Hematopoietic multipotent progenitor cell treated with erythropoietin and hydrocortisone succinate and interleukin-3 and kit ligand, for 6 days (in vitro differentiated cells): ENCODE results near the gene DBNL.

Experiments
- DNase-seq: peaks from one replicate; pipeline ENCODE4 v3.0.0-alpha.2; 2015

Gene DBNL

GRCh38 chr7:44045226-44046014 is 918 bp downstream of the DBNL start:
- peak; percentile 77 for DNase-seq

- peak; percentile 41 for DNase-seq
These were observed 2.0 kb downstream of the DBNL start for GRCh38 chr7:44046321-44047061.

- DNase-seq: no peak
These were observed 3.7 kb downstream of the DBNL start for GRCh38 chr7:44048031-44048795.

GRCh38 chr7:44050121-44050914 is 5.8 kb downstream of the DBNL start:
- DNase-seq: no peak

GRCh38 chr7:44050915-44051560 is 6.5 kb downstream of the DBNL start:
- DNase-seq: peak; percentile 0

- DNase-seq: no peak
These were observed 7.2 kb downstream of the DBNL start for GRCh38 chr7:44051611-44052220.

- no peak for DNase-seq
These were observed 8.4 kb downstream of the DBNL start for GRCh38 chr7:44052771-44053365.

- no peak for DNase-seq
These were observed 12.2 kb downstream of the DBNL start for GRCh38 chr7:44056681-44057080.

GRCh38 chr7:44057181-44057848 is 12.8 kb downstream of the DBNL start:
- DNase-seq: no peak

GRCh38 chr7:44057849-44058758 is 13.6 kb downstream of the DBNL start:
- no peak for DNase-seq

- DNase-seq: no peak
These were observed 14.3 kb downstream of the DBNL start for GRCh38 chr7:44058759-44059218.

- DNase-seq: no peak
These were observed 15.0 kb downstream of the DBNL start for GRCh38 chr7:44059219-44060090.

GRCh38 chr7:44060091-44060947 is 15.8 kb downstream of the DBNL start:
- DNase-seq: no peak

- DNase-seq: no peak
These were observed 16.6 kb downstream of the DBNL start for GRCh38 chr7:44060948-44061644.

GRCh38 chr7:44061645-44062179 is 17.2 kb downstream of the DBNL start:
- no peak for DNase-seq

GRCh38 chr7:44062180-44062902 is 17.8 kb downstream of the DBNL start:
- DNase-seq: no peak
